Upper lobe of right lung (tissue), 1 donor: Measurements from ENCODE around the gene FUS. TPM values are rescaled to one million over a fixed set of nuclear protein-coding genes. Genes with fewer than 3 reads are reported as not detected.
A peak's percentile ranks its signal among the peaks of the same experiment; 100 is the strongest.

ENCODE experiments used
- ATAC-seq: fragments of 200-7000 bp; cut with Tn5 transposase; one replicate; pipeline ENCODE4 v1.9.1; 2020; ENCODE audit warnings: mild to moderate bottlenecking, moderate library complexity
- DNase-seq: peaks from one replicate; pipeline ENCODE4 v3.0.0-alpha.2; 2020
- H3K27ac ChIP-seq: fragments of 200-600 bp; one replicate; pipeline ENCODE4 v1.8.0; 2022
- H3K27me3 ChIP-seq: fragments of 200-600 bp; one replicate; pipeline ENCODE4 v1.8.0; 2022; ENCODE audit warnings: mild to moderate bottlenecking
- H3K36me3 ChIP-seq: fragments of 200-600 bp; one replicate; pipeline ENCODE4 v1.8.0; 2022
- H3K4me1 ChIP-seq: fragments of 200-600 bp; one replicate; pipeline ENCODE4 v1.8.0; 2022
- H3K4me3 ChIP-seq: fragments of 200-600 bp; one replicate; pipeline ENCODE4 v1.8.0; 2022; ENCODE audit warnings: mild to moderate bottlenecking
- H3K9me3 ChIP-seq: fragments of 200-600 bp; one replicate; pipeline ENCODE4 v1.8.0; 2022
- intact Hi-C: fragments of 100-400 bp; cut with DNase I; formaldehyde crosslinking; loops from one replicate; pipeline ENCODE4 v1.11.0; 2022
- total RNA-seq: library from RNA; stranded (reverse); fragmentation: NEBNext Ultra II Directional; extraction: Animal tissue kit (Norgen Biotek cat#: 25700); gene quantifications from one replicate; pipeline ENCODE4 v1.2.1, GENCODE V29; 2021
- TF ChIP-seq, protein P1 (sequence below): fragments of 200-600 bp; IDR thresholded peaks from one replicate; pipeline ENCODE4 v1.8.0; 2022; ENCODE audit warnings: antibody characterized with exemption
- donor health status: DM: no; HTN: yes; CAD: no; lungs with severe emphysema.

FUS gene
- total RNA-seq, 1 donor from 2014 or later: 175 TPM

DNA sequence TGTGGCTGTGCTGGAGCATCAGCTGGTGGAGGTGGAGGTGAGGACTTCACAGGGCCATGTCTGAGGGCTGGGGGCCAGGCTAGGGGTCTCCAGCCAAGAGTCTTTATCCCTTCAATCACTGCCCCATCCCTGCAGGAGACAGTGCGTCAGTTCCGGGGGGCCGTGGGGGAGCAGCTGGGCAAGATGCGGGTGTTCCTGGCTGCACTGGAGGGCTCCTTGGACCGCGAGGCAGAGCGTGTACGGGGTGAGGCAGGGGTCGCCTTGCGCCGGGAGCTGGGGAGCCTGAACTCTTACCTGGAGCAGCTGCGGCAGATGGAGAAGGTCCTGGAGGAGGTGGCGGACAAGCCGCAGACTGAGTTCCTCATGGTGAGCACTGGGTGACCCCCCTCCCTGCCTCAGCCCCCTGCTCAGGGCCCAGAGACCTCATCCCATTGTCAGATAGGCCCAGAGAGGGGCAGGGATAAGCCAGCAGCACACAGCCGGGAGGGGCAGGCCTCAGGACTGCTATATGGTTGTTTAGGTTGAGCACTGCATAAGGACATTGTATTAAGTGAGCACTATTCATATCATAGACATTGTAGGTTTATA lies 39.3 kb downstream of the FUS start:
- Histone ChIP-seq H3K4me1 (peaks cover 24% of the 10 kb centered on the region), H3K4me3 (no peak overlapping the region), H3K27ac (no peak overlapping the region), H3K9me3 (no peaks in the 10 kb centered on the region), H3K27me3 (peaks cover 58% of the 10 kb centered on the region), H3K36me3 (no peaks in the 10 kb centered on the region)
- TF ChIP-seq, protein P1, sequence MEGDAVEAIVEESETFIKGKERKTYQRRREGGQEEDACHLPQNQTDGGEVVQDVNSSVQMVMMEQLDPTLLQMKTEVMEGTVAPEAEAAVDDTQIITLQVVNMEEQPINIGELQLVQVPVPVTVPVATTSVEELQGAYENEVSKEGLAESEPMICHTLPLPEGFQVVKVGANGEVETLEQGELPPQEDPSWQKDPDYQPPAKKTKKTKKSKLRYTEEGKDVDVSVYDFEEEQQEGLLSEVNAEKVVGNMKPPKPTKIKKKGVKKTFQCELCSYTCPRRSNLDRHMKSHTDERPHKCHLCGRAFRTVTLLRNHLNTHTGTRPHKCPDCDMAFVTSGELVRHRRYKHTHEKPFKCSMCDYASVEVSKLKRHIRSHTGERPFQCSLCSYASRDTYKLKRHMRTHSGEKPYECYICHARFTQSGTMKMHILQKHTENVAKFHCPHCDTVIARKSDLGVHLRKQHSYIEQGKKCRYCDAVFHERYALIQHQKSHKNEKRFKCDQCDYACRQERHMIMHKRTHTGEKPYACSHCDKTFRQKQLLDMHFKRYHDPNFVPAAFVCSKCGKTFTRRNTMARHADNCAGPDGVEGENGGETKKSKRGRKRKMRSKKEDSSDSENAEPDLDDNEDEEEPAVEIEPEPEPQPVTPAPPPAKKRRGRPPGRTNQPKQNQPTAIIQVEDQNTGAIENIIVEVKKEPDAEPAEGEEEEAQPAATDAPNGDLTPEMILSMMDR: no peak
- no peak for DNase-seq
- intact Hi-C loops: no loop called here
- no peak for ATAC-seq

DNA sequence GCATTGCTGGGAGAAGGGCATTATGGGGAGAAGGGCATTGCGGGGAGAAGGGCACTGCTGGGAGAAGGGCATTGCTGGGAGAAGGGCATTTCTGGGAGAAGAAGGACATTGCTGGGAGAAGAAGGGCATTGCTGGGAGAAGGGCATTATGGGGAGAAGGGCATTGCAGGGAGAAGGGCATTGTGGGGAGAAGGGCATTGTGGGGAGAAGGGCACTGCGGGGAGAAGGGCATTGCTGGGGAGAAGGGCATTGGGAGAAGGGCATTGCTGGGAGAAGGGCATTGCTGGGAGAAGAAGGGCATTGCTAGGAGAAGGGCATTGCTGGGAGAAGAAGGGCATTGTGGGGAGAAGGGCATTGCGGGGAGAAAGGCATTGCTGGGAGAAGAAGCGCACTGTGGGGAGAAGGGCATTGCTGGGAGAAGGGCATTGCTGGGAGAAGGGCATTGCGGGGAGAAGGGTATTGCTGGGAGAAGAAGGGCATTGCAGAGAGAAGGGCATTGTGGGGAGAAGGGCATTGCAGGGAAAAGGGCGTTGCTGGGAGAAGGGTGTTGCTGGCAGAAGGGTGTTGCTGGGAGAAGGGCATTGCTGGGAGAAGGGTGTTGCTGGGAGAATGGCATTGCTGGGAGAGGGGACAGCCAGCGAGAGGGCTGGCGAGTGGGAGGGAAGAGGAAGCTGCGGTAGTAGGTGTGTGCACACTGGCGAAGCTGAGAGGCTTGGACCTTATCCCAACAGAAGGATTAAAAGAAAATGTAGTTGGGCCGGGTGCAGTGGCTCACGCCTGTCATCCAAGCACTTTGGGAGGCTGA lies 41.6 kb downstream of the FUS start:
- TF ChIP-seq, protein P1: no peak
- H3K36me3 ChIP-seq: no peaks in the 10 kb centered on the region
- intact Hi-C loops: no loop called here
- no peak overlapping the region for H3K27ac ChIP-seq
- H3K4me1 ChIP-seq: peaks cover 7% of the 10 kb centered on the region
- H3K4me3 ChIP-seq: no peak overlapping the region
- no peaks in the 10 kb centered on the region for H3K9me3 ChIP-seq
- DNase-seq (no peak), ATAC-seq (peak; percentile 45)
- H3K27me3 ChIP-seq: peaks cover 38% of the 10 kb centered on the region

DNA sequence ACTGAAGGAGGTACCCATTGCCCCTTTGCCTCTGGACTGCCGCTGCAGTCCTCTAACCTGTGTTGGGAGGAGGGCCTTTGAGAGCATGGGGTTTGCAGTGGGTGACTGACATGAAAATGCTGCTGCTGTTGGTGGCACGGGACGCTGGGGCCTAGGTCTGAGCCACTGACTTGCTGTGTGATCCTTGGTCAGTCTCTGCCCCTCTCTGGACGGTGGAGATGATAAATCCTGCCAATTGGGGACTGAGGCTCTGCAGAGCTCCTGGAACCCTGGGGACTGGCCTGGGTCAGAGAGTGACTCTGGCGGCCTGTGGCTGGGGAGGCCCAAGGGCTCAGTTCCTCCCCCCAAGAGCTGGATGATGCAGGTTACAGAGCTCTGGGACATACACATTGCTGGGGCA lies 43.1 kb downstream of the FUS start:
- Histone ChIP-seq H3K4me3 (no peak overlapping the region), H3K27ac (no peak overlapping the region), H3K9me3 (no peaks in the 10 kb centered on the region), H3K36me3 (no peaks in the 10 kb centered on the region), H3K4me1 (no peaks in the 10 kb centered on the region), H3K27me3 (peaks cover 23% of the 10 kb centered on the region)
- intact Hi-C loops: no loop called here
- no peak for DNase-seq
- TF ChIP-seq, protein P1: no peak
- no peak for ATAC-seq

- TF ChIP-seq, protein P1: no peak
- ATAC-seq (no peak), DNase-seq (no peak)
- Histone ChIP-seq H3K27me3 (peaks cover 13% of the 10 kb centered on the region), H3K27ac (no peak overlapping the region), H3K36me3 (no peaks in the 10 kb centered on the region), H3K4me1 (no peaks in the 10 kb centered on the region), H3K4me3 (no peak overlapping the region), H3K9me3 (no peaks in the 10 kb centered on the region)
- intact Hi-C loops: no loop called here
Measured at GRCh38 chr16:31224092-31224955, 44.4 kb downstream of the FUS start.

- Histone ChIP-seq H3K9me3 (no peaks in the 10 kb centered on the region), H3K4me3 (no peak overlapping the region), H3K27ac (no peak overlapping the region), H3K36me3 (no peaks in the 10 kb centered on the region), H3K27me3 (peaks cover 8% of the 10 kb centered on the region), H3K4me1 (no peaks in the 10 kb centered on the region)
- intact Hi-C loops: no loop called here
- ATAC-seq (no peak), DNase-seq (no peak)
- TF ChIP-seq, protein P1: no peak
Measured at GRCh38 chr16:31225193-31225592, 45.3 kb downstream of the FUS start.
